Astrocyte (in vitro differentiated cells and primary cell): ENCODE measurements around the gene PRKG1.

Experiments
- CTCF ChIP-seq: IDR thresholded peaks from 2 replicates; pipeline ENCODE4 v1.5.1; 2011; ENCODE audit warnings: low read depth, mild to moderate bottlenecking, inconsistent platforms, low read length, moderate library complexity; ENCODE audit not compliant: insufficient read depth
- EZH2 ChIP-seq: IDR thresholded peaks from 2 replicates; pipeline ENCODE4 v1.6.1; 2012; ENCODE audit warnings: mild to moderate bottlenecking, low read length, inconsistent platforms; ENCODE audit not compliant: insufficient read depth

- TF ChIP-seq CTCF, result no peak
- no peak for TF ChIP-seq EZH2
Observed at GRCh38 chr10:52020173-52020572, 945.9 kb downstream of the PRKG1 start.
